Activated naive CD4-positive, alpha-beta T cell treated with anti-CD3 and anti-CD28 coated beads for 36 hours (primary cell): Measurements from ENCODE around the gene ARMC12. TPM values are rescaled to one million over a fixed set of nuclear protein-coding genes. Genes with fewer than 3 reads are reported as not detected.

Experiments used
- CTCF ChIA-PET: fragments of 350-600 bp; sonication (Branson Sonifier 250); formaldehyde crosslinking; loops from one replicate; lab custom pipeline; 2021; ENCODE audit warnings: antibody characterized with exemption; lab: Charles Lee
- DNase-seq: peaks from one replicate; pipeline ENCODE4 v3.0.0-alpha.2; 2020
- H3K27ac Mint-ChIP-seq: one replicate; pipeline ENCODE4 v1.8.0; 2021; ENCODE audit warnings: mild to moderate bottlenecking, mixed read lengths
- H3K27me3 Mint-ChIP-seq: one replicate; pipeline ENCODE4 v1.8.0; 2021; ENCODE audit warnings: low read depth, mixed read lengths
- H3K36me3 Mint-ChIP-seq: one replicate; pipeline ENCODE4 v1.8.0; 2021; ENCODE audit warnings: low read depth, mixed read lengths
- H3K4me1 Mint-ChIP-seq: one replicate; pipeline ENCODE4 v1.8.0; 2021; ENCODE audit warnings: low read depth, mixed read lengths
- H3K4me3 Mint-ChIP-seq: one replicate; pipeline ENCODE4 v1.8.0; 2021; ENCODE audit warnings: mild to moderate bottlenecking, moderate library complexity, mixed read lengths
- H3K9me3 Mint-ChIP-seq: one replicate; pipeline ENCODE4 v1.8.0; 2021; ENCODE audit warnings: mixed read lengths
- intact Hi-C: fragments of 100-400 bp; cut with micrococcal nuclease; formaldehyde crosslinking; loops from one replicate; pipeline ENCODE4 v1.15.1; 2023
- total RNA-seq, 2 experiments: library from RNA; stranded (reverse); gene quantifications; one replicate each; pipeline ENCODE4 v1.2.3, GENCODE V29; 2021

ARMC12 gene
- total RNA-seq, 2 experiments from 2014 or later: 3.1 to 3.9 TPM

GRCh38 chr6:35707714-35708407, 29.0 kb upstream of the ARMC12 start:
- CTCF ChIA-PET: no interaction called here
- DNase-seq: no peak
- intact Hi-C loops: no loop called here
- no peak overlapping the region for H3K27ac Mint-ChIP-seq
- H3K4me3 Mint-ChIP-seq: no peak overlapping the region
- H3K27me3 Mint-ChIP-seq: no peaks in the 10 kb centered on the region
- peaks cover 2% of the 10 kb centered on the region for H3K9me3 Mint-ChIP-seq
- H3K4me1 Mint-ChIP-seq: peaks cover 20% of the 10 kb centered on the region
- peaks cover 3% of the 10 kb centered on the region for H3K36me3 Mint-ChIP-seq

GRCh38 chr6:35708585-35708984, 28.2 kb upstream of the ARMC12 start:
- CTCF ChIA-PET: no interaction called here
- H3K27me3 Mint-ChIP-seq: no peaks in the 10 kb centered on the region
- H3K27ac Mint-ChIP-seq: no peak overlapping the region
- H3K4me1 Mint-ChIP-seq: peaks cover 26% of the 10 kb centered on the region
- H3K36me3 Mint-ChIP-seq: peaks cover 3% of the 10 kb centered on the region
- intact Hi-C loops: no loop called here
- DNase-seq: no peak
- H3K4me3 Mint-ChIP-seq: no peak overlapping the region
- H3K9me3 Mint-ChIP-seq: peaks cover 2% of the 10 kb centered on the region

- CTCF ChIA-PET: interaction anchor here (0.5 to 1.7 kb wide), 5 partner anchors 15 to 163 kb away, joined by 3 to 4 read pairs (median 3); no protein-coding TSS in a partner anchor
- peaks cover 3% of the 10 kb centered on the region for H3K36me3 Mint-ChIP-seq
- no peaks in the 10 kb centered on the region for H3K27me3 Mint-ChIP-seq
- peaks cover 2% of the 10 kb centered on the region for H3K9me3 Mint-ChIP-seq
- intact Hi-C loops: loop anchor here (1.0 kb wide), 5 partner anchors 9 to 109 kb away; no protein-coding TSS in a partner anchor
- no peak overlapping the region for H3K4me3 Mint-ChIP-seq
- DNase-seq: peak; percentile 79
- H3K4me1 Mint-ChIP-seq: peaks cover 30% of the 10 kb centered on the region
- H3K27ac Mint-ChIP-seq: peak overlapping the region; percentile 75
Observed at GRCh38 chr6:35710241-35710847, 26.5 kb upstream of the ARMC12 start.

- intact Hi-C loops: no loop called here
- CTCF ChIA-PET: interaction anchor here (0.6 to 1.0 kb wide), 3 partner anchors 23 to 29 kb away, joined by 3 to 6 read pairs (median 4); partner anchors contain the start of gene ARMC12
Observed at GRCh38 chr6:35711731-35712130, 25.1 kb upstream of the ARMC12 start.

GRCh38 chr6:35713006-35713767, 23.6 kb upstream of the ARMC12 start:
- Mint-ChIP-seq H3K27me3 (no peaks in the 10 kb centered on the region), H3K4me3 (no peak overlapping the region), H3K27ac (no peak overlapping the region), H3K36me3 (peaks cover 6% of the 10 kb centered on the region), H3K4me1 (peaks cover 45% of the 10 kb centered on the region), H3K9me3 (peaks cover 6% of the 10 kb centered on the region)
- CTCF ChIA-PET: interaction anchor here (2.0 kb wide), 1 partner anchor 23 kb away, joined by 8 read pairs; the partner anchor contains the start of gene ARMC12
- DNase-seq: no peak
- intact Hi-C loops: no loop called here

More at GRCh38 chr6:35711731-35712130, 25.1 kb upstream of the ARMC12 start:
- H3K4me3 Mint-ChIP-seq: no peak overlapping the region
- peaks cover 2% of the 10 kb centered on the region for H3K9me3 Mint-ChIP-seq
- H3K36me3 Mint-ChIP-seq: peaks cover 3% of the 10 kb centered on the region
- H3K27me3 Mint-ChIP-seq: no peaks in the 10 kb centered on the region
- H3K27ac Mint-ChIP-seq: no peak overlapping the region
- H3K4me1 Mint-ChIP-seq: peaks cover 34% of the 10 kb centered on the region
- DNase-seq: no peak

- H3K4me3 Mint-ChIP-seq: no peak overlapping the region
- CTCF ChIA-PET: no interaction called here
- peak overlapping the region; percentile 91 for H3K27ac Mint-ChIP-seq
- H3K36me3 Mint-ChIP-seq: peaks cover 3% of the 10 kb centered on the region
- no peak for DNase-seq
- H3K27me3 Mint-ChIP-seq: no peaks in the 10 kb centered on the region
- intact Hi-C loops: loop anchor here (5.0 kb wide), 1 partner anchor 726 kb away; the partner anchor contains the start of genes KCTD20 and PXT1
- H3K4me1 Mint-ChIP-seq: peaks cover 61% of the 10 kb centered on the region
- H3K9me3 Mint-ChIP-seq: peaks cover 4% of the 10 kb centered on the region
Observed at GRCh38 chr6:35716798-35717197, 20.0 kb upstream of the ARMC12 start.

- DNase-seq: peak; percentile 59
- CTCF ChIA-PET: interaction anchor here (1.0 to 2.1 kb wide), 4 partner anchors 11 to 133 kb away, joined by 3 to 8 read pairs (median 4); no protein-coding TSS in a partner anchor
- Mint-ChIP-seq H3K27ac (peak overlapping the region; percentile 91), H3K4me1 (peaks cover 66% of the 10 kb centered on the region), H3K4me3 (peak overlapping the region; percentile 80), H3K9me3 (peaks cover 4% of the 10 kb centered on the region), H3K36me3 (peaks cover 3% of the 10 kb centered on the region), H3K27me3 (no peaks in the 10 kb centered on the region)
- intact Hi-C loops: loop anchor here (5.0 kb wide), 1 partner anchor 725 kb away; the partner anchor contains the start of genes KCTD20 and PXT1
Observed at GRCh38 chr6:35717449-35718374, 19.1 kb upstream of the ARMC12 start.

GRCh38 chr6:35718375-35718736, 18.5 kb upstream of the ARMC12 start:
- peak overlapping the region; percentile 91 for H3K27ac Mint-ChIP-seq
- H3K4me1 Mint-ChIP-seq: peaks cover 64% of the 10 kb centered on the region
- DNase-seq: peak; percentile 28
- peak overlapping the region; percentile 80 for H3K4me3 Mint-ChIP-seq
- CTCF ChIA-PET: interaction anchor here (1.0 to 2.1 kb wide), 4 partner anchors 10 to 134 kb away, joined by 3 to 8 read pairs (median 4); no protein-coding TSS in a partner anchor
- peaks cover 4% of the 10 kb centered on the region for H3K9me3 Mint-ChIP-seq
- H3K36me3 Mint-ChIP-seq: peaks cover 3% of the 10 kb centered on the region
- no peaks in the 10 kb centered on the region for H3K27me3 Mint-ChIP-seq
- intact Hi-C loops: loop anchor here (5.0 kb wide), 1 partner anchor 724 kb away; the partner anchor contains the start of genes KCTD20 and PXT1

GRCh38 chr6:35718911-35719381, 17.9 kb upstream of the ARMC12 start:
- H3K4me1 Mint-ChIP-seq: peaks cover 62% of the 10 kb centered on the region
- H3K27ac Mint-ChIP-seq: peak overlapping the region; percentile 91
- H3K4me3 Mint-ChIP-seq: peak overlapping the region; percentile 80
- intact Hi-C loops: loop anchor here (1.0 to 5.0 kb wide), 7 partner anchors 9 to 723 kb away; partner anchors contain the start of genes KCTD20 and PXT1
- peak; percentile 73 for DNase-seq
- H3K27me3 Mint-ChIP-seq: no peaks in the 10 kb centered on the region
- peaks cover 4% of the 10 kb centered on the region for H3K9me3 Mint-ChIP-seq
- H3K36me3 Mint-ChIP-seq: peaks cover 3% of the 10 kb centered on the region
- CTCF ChIA-PET: interaction anchor here (0.7 to 2.1 kb wide), 5 partner anchors 17 to 135 kb away, joined by 3 to 8 read pairs (median 4); partner anchors contain the start of gene ARMC12

GRCh38 chr6:35719404-35719829, 17.4 kb upstream of the ARMC12 start:
- peaks cover 4% of the 10 kb centered on the region for H3K9me3 Mint-ChIP-seq
- H3K27ac Mint-ChIP-seq: peak overlapping the region; percentile 91
- H3K4me3 Mint-ChIP-seq: peak overlapping the region; percentile 80
- intact Hi-C loops: loop anchor here (1.0 to 5.0 kb wide), 7 partner anchors 9 to 723 kb away; partner anchors contain the start of genes KCTD20 and PXT1
- CTCF ChIA-PET: interaction anchor here (0.5 to 2.1 kb wide), 5 partner anchors 14 to 166 kb away, joined by 3 to 8 read pairs (median 3); partner anchors contain the start of gene ARMC12
- peaks cover 67% of the 10 kb centered on the region for H3K4me1 Mint-ChIP-seq
- H3K27me3 Mint-ChIP-seq: no peaks in the 10 kb centered on the region
- H3K36me3 Mint-ChIP-seq: peaks cover 3% of the 10 kb centered on the region
- DNase-seq: no peak
